ENCODE results near the gene PTPN3. TPM values are rescaled to one million over a fixed set of nuclear protein-coding genes. Genes with fewer than 3 reads are reported as not detected.
A peak's percentile ranks its signal among the peaks of the same experiment; 100 is the strongest.

The PTPN3 gene
- polyA plus RNA-seq, 1 donor (not counting 4 experiments of a cell fraction or from before 2014, with no cell fraction given) = 19.9 TPM

DNA sequence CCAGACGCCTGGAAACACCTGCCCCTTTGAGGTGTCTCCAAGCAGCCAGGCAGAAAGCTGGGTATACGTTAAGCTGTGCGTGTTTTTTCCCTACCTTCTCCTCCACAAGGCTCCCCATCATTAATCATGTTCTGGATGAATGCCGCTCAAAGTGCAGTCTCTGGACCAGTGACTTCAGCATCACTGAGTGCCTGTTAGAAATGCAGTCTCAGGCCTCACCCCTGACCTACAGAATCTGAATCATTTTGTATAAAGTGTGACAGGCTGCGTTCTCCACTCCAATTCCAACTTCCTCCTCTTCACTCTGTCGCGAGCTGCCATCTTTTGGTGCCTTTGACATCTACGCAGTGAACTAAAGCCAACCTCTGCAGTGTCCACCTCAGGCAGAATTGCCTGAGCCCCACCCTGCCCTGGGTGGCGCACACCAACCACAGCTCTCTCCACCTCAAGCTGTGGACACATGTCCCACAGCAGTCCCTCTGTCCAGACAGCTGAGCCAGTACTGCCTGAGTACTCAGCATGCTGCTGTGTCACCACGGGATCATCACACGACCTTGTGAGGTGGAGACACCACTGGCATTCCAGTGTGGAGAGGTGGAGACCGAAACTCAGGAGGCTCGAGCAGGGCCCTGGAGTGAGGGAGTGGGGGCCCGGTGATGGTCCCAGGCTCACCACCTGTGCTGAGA is 14.2 kb downstream of the PTPN3 start:
- peaks cover 11% of the 10 kb centered on the region for H3K4me1 ChIP-seq (ENCODE audit: control insufficient read depth, extremely low read depth, insufficient read depth, low read length)
- H3K79me2 ChIP-seq (ENCODE audit: control insufficient read depth, insufficient read depth, low read length) = peaks cover 93% of the 10 kb centered on the region
- H4K20me1 ChIP-seq (ENCODE audit: control insufficient read depth, extremely low read depth, insufficient read depth, low read length) = peaks cover 11% of the 10 kb centered on the region
- TF ChIP-seq, protein P1, sequence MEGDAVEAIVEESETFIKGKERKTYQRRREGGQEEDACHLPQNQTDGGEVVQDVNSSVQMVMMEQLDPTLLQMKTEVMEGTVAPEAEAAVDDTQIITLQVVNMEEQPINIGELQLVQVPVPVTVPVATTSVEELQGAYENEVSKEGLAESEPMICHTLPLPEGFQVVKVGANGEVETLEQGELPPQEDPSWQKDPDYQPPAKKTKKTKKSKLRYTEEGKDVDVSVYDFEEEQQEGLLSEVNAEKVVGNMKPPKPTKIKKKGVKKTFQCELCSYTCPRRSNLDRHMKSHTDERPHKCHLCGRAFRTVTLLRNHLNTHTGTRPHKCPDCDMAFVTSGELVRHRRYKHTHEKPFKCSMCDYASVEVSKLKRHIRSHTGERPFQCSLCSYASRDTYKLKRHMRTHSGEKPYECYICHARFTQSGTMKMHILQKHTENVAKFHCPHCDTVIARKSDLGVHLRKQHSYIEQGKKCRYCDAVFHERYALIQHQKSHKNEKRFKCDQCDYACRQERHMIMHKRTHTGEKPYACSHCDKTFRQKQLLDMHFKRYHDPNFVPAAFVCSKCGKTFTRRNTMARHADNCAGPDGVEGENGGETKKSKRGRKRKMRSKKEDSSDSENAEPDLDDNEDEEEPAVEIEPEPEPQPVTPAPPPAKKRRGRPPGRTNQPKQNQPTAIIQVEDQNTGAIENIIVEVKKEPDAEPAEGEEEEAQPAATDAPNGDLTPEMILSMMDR (optimal IDR thresholded peaks at IDR 0.05 in 1 of 3, IDR thresholded peaks at IDR 0.05 in 1 of 3, conservative IDR thresholded peaks at IDR 0.05 in 1 of 3; ENCODE audit: extremely low read depth in 1 of 3, insufficient read depth in 2 of 3, low read length in 3 of 3) = no peak
- no peak for TF ChIP-seq EZH2 (IDR thresholded peaks at IDR 0.05; ENCODE audit: low read length)
- H3K4me2 ChIP-seq (ENCODE audit: control insufficient read depth, extremely low read depth, insufficient read depth, low read depth, low read length) = no peak overlapping the region
- no peak overlapping the region for H3K4me3 ChIP-seq (ENCODE audit: control insufficient read depth in 2 of 3, extremely low read depth in 1 of 3, insufficient read depth in 2 of 3, low read depth in 1 of 3, low read length in 3 of 3)
- H3K9me3 ChIP-seq (ENCODE audit: control insufficient read depth, low read depth, low read length) = no peaks in the 10 kb centered on the region
- no peaks in the 10 kb centered on the region for H3K27me3 ChIP-seq (ENCODE audit: control insufficient read depth, extremely low read depth, insufficient read depth, low read length)
- no peak overlapping the region for H3K27ac ChIP-seq (ENCODE audit: control insufficient read depth, insufficient read depth, low read length)
- H3K9me1 ChIP-seq (ENCODE audit: control insufficient read depth, extremely low read depth, insufficient read depth, low read length) = peaks cover 4% of the 10 kb centered on the region
- FAIRE-seq (no peak), DNase-seq (ENCODE audit: low read depth, low spot score) (no peak)
- H2AFZ ChIP-seq (ENCODE audit: control insufficient read depth, low read length) = no peak overlapping the region
- dilution Hi-C loops (cut with MboI; ENCODE audit: extremely low pct_ligation_motif_present, low sequenced_read_pairs) = no loop called here
- peaks cover 3 to 28% of the 10 kb centered on the region in 2 experiments for H3K36me3 ChIP-seq (ENCODE audit: control insufficient read depth in 2 of 2, extremely low read depth in 1 of 2, insufficient read depth in 2 of 2, low read length in 2 of 2)
- H3K9ac ChIP-seq (ENCODE audit: control insufficient read depth, extremely low read depth, insufficient read depth, low read length) = no peak overlapping the region

DNA sequence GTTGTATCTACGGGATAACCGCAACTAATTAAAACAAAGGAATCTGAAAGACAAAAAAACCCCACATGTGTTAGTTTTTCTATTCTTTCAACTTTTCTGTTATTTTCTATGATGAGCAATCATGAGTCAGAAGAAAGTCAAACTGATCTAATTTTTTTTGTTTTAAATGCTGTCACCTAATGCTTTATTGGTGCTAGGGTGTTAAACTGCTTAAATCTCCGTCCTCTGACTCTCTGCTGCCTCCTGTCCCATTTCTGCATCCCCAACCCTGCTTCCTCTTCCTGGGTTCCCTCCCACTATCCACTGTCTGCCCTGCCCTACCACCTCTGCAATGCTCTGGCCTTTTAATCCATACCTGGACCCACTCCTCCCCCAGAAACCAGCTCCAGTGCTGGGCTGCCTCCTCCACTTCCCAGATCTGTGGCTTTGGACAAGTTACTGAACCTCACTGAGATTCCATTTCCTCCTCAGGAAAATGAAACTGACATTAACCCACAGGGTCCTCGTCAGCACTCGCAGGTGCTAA is 15.7 kb downstream of the PTPN3 start:
- Histone ChIP-seq H4K20me1 (ENCODE audit: control insufficient read depth, extremely low read depth, insufficient read depth, low read length) (peaks cover 11% of the 10 kb centered on the region), H3K9me3 (ENCODE audit: control insufficient read depth, low read depth, low read length) (no peaks in the 10 kb centered on the region), H2AFZ (ENCODE audit: control insufficient read depth, low read length) (no peak overlapping the region), H3K9ac (ENCODE audit: control insufficient read depth, extremely low read depth, insufficient read depth, low read length) (no peak overlapping the region), H3K4me2 (ENCODE audit: control insufficient read depth, extremely low read depth, insufficient read depth, low read depth, low read length) (no peak overlapping the region), H3K27ac (ENCODE audit: control insufficient read depth, insufficient read depth, low read length) (no peak overlapping the region), H3K27me3 (ENCODE audit: control insufficient read depth, extremely low read depth, insufficient read depth, low read length) (no peaks in the 10 kb centered on the region), H3K79me2 (ENCODE audit: control insufficient read depth, insufficient read depth, low read length) (peaks cover 91% of the 10 kb centered on the region), H3K9me1 (ENCODE audit: control insufficient read depth, extremely low read depth, insufficient read depth, low read length) (peaks cover 4% of the 10 kb centered on the region), H3K4me1 (ENCODE audit: control insufficient read depth, extremely low read depth, insufficient read depth, low read length) (peaks cover 20% of the 10 kb centered on the region), H3K4me3 (ENCODE audit: control insufficient read depth in 2 of 3, extremely low read depth in 1 of 3, insufficient read depth in 2 of 3, low read depth in 1 of 3, low read length in 3 of 3) (no peak overlapping the region), H3K36me3 (ENCODE audit: control insufficient read depth in 2 of 2, extremely low read depth in 1 of 2, insufficient read depth in 2 of 2, low read length in 2 of 2) (peaks cover 3 to 28% of the 10 kb centered on the region in 2 experiments)
- TF ChIP-seq, protein P1 (optimal IDR thresholded peaks at IDR 0.05 in 1 of 3, IDR thresholded peaks at IDR 0.05 in 1 of 3, conservative IDR thresholded peaks at IDR 0.05 in 1 of 3; ENCODE audit: extremely low read depth in 1 of 3, insufficient read depth in 2 of 3, low read length in 3 of 3) = peak in 1 of 3 experiments; percentile 23
- no peak for TF ChIP-seq EZH2 (IDR thresholded peaks at IDR 0.05; ENCODE audit: low read length)
- dilution Hi-C loops (cut with MboI; ENCODE audit: extremely low pct_ligation_motif_present, low sequenced_read_pairs) = no loop called here
- no peak for DNase-seq (ENCODE audit: low read depth, low spot score)
- FAIRE-seq = no peak
